Measurements from ENCODE around the gene MYO15B.

DNA sequence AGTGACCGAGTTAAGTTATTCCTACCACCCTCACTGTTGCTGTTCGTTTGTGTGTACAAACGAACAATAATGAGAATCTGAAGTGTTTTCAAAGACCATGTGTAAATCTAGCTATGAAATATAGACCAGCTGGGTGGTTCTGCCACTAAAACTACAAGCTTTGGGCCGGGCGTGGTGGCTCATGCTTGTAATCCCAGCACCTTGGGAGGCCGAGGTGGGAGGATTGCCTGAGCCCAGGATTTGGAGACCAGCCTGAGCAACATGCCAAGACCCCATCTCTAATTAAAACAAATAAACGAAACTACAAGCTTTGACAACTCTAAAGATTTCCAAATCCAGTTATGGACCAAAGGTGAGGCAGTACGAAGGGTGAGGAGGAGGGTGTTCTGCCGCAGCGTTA is 78.4 kb downstream of the MYO15B start:
- TF ChIP-seq EZH2 (IDR thresholded peaks at IDR 0.05; ENCODE audit: borderline replicate concordance, insufficient read depth, low read length, poor library complexity, severe bottlenecking) (no peak), RAD21 (conservative IDR thresholded peaks at IDR 0.05) (no peak), EP300 (conservative IDR thresholded peaks at IDR 0.05; ENCODE audit: poor library complexity, severe bottlenecking) (no peak), TAF1 (IDR thresholded peaks at IDR 0.05; ENCODE audit: low read depth) (no peak)
- TF ChIP-seq, protein P1, sequence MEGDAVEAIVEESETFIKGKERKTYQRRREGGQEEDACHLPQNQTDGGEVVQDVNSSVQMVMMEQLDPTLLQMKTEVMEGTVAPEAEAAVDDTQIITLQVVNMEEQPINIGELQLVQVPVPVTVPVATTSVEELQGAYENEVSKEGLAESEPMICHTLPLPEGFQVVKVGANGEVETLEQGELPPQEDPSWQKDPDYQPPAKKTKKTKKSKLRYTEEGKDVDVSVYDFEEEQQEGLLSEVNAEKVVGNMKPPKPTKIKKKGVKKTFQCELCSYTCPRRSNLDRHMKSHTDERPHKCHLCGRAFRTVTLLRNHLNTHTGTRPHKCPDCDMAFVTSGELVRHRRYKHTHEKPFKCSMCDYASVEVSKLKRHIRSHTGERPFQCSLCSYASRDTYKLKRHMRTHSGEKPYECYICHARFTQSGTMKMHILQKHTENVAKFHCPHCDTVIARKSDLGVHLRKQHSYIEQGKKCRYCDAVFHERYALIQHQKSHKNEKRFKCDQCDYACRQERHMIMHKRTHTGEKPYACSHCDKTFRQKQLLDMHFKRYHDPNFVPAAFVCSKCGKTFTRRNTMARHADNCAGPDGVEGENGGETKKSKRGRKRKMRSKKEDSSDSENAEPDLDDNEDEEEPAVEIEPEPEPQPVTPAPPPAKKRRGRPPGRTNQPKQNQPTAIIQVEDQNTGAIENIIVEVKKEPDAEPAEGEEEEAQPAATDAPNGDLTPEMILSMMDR (IDR thresholded peaks at IDR 0.05; ENCODE audit: poor library complexity, severe bottlenecking): no peak
- TF ChIP-seq, protein P2, sequence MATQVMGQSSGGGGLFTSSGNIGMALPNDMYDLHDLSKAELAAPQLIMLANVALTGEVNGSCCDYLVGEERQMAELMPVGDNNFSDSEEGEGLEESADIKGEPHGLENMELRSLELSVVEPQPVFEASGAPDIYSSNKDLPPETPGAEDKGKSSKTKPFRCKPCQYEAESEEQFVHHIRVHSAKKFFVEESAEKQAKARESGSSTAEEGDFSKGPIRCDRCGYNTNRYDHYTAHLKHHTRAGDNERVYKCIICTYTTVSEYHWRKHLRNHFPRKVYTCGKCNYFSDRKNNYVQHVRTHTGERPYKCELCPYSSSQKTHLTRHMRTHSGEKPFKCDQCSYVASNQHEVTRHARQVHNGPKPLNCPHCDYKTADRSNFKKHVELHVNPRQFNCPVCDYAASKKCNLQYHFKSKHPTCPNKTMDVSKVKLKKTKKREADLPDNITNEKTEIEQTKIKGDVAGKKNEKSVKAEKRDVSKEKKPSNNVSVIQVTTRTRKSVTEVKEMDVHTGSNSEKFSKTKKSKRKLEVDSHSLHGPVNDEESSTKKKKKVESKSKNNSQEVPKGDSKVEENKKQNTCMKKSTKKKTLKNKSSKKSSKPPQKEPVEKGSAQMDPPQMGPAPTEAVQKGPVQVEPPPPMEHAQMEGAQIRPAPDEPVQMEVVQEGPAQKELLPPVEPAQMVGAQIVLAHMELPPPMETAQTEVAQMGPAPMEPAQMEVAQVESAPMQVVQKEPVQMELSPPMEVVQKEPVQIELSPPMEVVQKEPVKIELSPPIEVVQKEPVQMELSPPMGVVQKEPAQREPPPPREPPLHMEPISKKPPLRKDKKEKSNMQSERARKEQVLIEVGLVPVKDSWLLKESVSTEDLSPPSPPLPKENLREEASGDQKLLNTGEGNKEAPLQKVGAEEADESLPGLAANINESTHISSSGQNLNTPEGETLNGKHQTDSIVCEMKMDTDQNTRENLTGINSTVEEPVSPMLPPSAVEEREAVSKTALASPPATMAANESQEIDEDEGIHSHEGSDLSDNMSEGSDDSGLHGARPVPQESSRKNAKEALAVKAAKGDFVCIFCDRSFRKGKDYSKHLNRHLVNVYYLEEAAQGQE (IDR thresholded peaks at IDR 0.05; ENCODE audit: borderline replicate concordance): no peak
